MV-4-11 (cell line): ENCODE results near the gene FKBP5.
"Not testable (repeated sequence)": the region's sequence is repeated elsewhere in the genome, so short reads cannot be mapped to it uniquely, and the experiment has no call there.

Experiments
- DNase-seq: peaks from one replicate; lab custom pipeline; 2025; lab: John Stamatoyannopoulos, UW

Gene FKBP5

DNA sequence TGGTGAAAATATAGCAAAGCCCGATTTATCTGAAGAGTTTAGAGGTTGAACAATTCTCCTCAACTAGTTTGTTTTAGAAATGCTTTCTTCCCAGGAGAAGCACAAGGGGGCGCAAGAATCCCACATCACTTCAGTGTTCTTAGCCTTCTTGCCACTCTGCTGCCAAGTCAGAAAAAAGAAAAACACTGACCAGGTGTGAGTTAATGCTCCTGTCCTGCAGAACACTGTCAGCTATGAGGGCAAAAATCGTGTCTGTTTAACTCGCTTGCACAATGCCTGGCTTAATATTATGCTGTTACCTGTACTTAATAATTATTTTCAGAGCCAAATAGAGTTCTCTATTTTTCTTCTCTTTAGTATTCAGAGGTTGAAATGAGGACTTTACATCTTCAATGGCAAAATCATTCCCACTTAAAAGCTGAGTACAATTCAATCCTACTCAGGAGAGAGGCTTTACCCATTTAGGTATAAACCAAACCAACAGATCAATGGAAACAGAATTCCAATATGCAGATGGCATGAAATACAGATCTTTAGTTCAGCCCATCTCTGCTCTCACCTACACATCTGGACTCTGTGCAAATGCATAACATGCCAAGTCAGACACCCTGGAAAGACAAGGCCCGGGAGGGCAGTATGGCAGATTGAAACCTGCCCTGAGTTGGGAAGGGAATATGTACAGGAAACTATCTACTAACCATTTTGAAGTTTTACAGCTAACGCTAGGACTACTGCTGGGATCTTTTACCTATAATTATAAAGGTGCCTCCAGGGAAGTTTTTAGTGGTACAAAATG lies 104.6 kb downstream of the FKBP5 start:
- DNase-seq: peak; percentile 64

DNA sequence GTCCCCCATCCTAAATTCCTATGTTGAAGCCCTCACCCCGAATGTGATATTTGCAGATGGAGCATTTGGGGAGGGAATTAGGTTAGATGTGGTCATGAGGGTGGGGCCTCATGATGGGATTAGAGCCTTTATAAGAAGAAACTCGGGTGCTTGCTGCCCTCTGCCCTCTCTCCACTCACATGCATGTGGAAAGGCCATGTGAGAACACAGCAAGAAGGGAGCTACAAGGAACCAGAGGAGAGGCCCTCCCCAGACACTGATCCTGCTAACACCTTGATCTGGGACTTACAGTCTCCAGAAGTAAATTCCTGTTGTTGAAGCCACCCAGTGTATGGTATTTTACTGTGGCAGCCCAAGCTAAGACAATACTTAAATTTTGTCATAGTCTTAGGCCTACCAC lies 106.4 kb downstream of the FKBP5 start:
- no peak for DNase-seq

DNA sequence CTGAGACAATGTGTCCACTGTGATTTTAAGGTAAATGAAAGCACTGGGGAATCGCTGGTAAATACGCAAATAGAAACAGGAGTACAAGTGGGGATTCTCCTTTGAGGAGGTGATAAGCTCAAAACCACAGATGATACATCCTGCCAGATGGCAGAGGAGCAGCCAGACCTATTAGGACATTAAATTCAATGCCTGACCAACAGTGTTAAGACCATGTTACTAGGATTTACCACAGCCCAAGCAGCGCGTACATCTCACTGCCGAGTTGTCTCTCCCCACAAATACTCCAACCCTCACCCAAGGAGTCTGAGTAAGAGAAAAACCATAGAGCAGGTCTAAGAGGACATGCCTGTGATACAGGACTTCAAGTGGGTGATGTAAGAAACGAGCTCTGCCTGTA lies 107.1 kb downstream of the FKBP5 start:
- DNase-seq: no peak

DNA sequence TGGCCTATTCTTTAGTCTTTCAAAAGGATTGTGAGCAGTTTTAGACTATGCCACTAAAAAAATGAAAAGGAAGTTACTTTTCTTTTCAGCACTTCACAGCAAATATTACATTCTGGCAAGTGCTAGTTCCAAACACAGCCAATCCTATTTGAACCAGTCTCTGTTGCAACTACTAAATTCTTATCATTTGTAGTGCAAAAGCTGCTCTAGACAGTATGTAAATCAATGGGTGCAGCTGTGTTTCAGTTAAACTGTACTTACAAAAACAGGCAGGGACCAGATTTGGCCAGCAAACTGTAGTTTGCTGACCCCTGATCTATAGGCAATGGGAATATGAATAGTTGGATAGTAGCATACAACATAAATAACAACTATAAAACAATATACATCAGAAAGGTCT lies 107.9 kb downstream of the FKBP5 start:
- DNase-seq: no peak

DNA sequence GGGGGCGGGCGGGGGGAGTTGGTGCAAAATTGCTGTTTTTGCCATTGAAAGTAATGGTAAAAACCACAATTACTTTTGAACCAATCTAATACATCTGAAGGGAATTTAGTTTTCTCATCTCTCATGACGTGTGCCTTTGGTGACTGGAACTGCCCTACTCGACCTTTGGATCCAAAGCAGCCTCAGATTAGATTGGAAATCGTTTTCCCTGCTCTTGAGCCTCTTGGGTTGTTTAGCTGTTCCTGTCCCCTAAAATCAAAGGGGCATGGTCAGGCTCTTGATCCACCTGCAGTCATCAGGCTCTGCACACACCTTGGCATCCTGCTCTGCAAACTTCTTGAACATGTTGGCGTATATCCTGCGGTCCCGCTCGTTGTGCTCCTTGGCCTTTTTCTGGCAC lies 112.0 kb downstream of the FKBP5 start:
- DNase-seq: no peak

DNA sequence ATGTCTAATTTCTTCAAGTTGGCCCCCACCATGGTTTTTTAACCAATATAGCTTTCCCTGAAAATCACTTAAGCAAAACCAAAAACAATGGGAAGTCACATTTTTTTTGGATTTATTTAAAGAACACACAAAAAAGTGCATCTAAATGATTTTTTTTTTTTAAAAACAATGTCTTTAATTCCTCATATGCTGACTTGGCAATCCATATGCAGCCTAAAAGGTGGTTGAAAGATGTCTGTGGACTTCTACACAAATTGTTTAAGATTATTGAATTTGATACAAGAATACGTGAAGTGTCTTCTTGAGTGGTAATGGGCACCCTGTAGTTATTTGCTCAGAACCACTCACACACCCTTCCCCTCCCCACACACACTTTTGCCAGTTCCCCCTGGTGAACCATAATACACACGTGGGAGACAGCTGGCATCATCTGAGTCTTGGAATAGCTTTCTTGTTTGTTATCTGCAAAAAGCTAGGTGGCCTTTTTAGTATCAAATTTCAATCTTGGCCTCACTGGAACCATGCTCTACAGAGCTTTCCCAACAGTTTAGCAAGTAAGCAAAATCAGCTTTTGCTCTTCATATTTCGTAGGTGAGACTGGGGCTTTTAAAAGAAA lies 115.1 kb downstream of the FKBP5 start:
- no peak for DNase-seq

DNA sequence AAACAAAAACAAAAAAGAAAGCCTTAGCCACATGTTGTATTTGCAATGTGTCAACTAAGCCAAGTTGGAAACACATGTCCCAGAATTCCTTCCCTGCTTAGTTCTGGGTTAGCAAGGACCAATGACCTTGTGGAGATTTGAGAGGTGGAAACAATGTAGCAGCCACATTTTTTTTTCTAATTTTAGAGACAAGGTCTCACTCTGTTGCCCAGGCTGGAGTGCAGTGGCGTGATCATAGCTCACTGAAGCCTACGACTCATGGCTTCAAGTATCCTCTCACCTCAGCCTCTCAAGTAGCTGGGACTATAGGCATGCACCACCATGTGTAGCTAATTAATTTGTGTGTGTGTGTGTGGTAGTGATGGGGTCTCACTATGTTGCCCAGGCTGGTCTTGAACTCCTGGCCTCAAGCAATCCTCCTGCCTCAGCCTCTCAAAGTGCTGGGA lies 117.8 kb downstream of the FKBP5 start:
- DNase-seq: not testable (repeated sequence)

DNA sequence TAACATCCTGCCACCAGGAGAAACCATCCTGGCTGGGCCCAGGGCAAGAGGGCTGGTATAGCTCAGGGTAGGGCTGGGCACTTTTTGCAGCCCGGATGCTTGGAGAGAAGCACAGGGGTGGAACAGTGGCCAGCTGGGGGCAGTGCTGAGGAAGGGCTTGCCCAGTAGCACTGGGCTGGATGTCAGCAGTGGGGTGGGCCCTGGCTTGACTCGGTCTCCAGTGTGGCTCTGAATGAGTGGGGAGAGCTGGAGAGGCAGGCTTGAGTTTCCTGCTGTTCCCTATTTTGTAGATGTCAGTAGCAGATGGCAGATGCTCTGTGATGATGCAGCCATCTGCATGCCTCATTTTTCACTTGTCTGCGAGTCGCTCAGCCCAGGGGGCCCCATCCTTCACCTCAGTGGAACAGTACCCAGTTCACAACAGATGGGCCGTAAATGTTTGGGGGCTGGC lies 119.7 kb downstream of the FKBP5 start:
- no peak for DNase-seq

DNA sequence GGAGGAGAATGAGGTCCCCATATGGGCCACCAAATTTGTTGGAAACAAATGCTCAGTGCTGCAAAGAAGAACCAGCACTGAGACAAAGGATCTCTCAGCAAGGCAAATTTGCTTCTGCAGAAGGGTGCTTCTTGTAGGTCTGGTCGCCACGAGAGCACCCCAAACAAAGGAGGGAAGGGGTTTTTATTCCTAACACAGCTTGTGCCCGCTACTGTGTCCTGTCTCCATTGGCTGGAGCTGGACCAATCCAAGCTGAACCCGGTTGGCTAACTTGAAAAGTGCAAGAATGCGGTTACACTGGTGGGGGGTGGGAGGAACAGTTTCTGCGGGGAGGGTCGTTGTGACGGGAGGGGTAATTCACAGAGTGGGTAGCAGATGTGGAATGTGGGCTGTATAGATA lies 121.9 kb downstream of the FKBP5 start:
- DNase-seq: no peak

DNA sequence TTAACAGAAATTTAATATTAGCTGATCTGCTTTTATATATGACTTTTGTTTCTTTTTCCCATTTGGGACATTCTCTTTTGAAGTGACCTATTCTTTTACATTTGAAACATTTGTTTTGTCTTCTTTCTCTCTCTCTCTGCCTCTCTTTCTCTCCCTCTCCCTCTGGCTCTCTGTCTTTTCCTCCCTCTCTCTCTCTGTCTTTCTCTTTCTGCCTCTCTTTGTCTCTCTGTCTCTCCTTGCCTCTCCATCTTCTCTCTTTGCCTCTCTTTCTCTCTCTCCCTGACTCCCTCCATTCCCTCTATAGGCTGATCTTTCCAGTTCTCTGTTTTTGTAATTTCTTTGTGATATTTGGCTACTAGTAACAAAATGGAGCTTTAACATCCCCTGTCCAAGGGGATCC lies 124.0 kb downstream of the FKBP5 start:
- no peak for DNase-seq

DNA sequence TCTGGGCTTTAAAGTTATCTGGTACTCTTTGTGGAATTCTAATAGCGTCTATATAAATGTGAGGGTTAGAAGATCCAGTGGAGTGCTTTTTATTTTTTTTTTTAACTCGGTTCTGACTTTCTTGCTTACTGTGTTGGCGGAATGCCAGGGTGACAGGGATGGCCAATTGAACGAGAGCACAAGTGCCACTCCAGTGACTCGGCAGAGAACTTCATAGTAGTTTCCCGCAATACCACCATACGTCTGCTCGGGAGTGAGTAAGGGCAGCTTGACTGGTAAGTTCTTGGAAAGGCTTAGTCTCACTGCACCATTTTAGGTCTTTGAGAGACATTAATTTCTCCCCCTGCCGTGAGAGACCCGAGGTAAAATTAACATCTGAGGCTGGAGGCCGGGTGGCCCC lies 126.7 kb downstream of the FKBP5 start:
- no peak for DNase-seq

DNA sequence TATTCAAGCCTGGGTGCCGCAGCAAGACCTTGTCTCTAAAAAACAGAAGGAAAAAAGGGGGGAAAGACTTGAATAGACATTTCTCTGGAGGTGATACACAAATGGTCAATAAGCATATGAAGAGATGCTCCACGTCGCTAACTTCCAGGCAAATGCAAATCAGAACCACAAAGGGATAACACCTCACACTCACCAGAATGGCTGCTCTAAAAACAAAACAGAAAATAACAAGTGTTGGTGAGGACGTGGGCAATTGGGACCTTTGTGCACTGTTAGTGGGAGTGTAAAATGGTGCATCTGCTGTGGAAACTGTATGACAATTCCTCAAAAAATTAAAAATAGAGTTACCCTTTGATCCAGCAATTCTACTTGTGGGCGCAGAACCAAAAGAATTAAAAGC lies 127.6 kb downstream of the FKBP5 start:
- DNase-seq: no peak

DNA sequence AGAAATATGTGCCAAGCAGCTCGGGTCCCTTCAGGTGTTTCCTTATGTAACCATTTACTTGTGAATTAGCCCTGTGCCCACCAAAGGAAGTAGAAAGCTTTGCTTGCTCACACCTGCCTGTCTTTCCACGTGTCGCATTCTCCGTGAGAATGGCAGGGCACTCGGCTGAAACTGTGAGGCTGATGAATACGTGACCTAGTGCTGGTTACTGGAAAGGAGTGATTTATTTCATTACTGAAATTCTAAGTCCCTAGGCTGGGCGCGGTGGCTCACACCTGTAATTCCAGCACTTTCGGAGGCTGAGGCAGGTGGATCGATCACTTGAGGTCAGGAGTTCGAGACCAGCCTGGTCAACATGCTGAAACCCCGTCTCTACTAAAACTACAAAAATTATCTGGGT lies 130.1 kb downstream of the FKBP5 start:
- DNase-seq: no peak

DNA sequence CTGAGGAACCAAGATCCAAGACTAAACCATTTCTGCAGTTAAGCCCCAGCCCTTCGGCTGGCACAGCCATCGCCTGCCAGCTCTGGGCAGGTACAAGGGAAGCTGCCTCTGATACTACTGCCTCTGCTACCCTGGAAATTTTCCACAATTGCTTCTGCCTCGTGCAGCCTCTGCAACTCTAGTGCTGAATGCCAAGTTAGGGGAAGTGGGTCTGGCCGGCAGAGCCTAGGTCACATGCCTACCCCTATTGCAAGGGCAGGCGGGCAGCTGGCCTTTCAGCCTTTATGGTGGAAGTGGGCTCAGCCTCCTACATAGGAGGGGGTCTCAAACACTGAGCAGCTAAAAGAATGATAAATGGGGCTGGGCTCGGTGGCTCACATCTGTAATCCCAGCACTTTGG lies 131.5 kb downstream of the FKBP5 start:
- peak; percentile 21 for DNase-seq

DNA sequence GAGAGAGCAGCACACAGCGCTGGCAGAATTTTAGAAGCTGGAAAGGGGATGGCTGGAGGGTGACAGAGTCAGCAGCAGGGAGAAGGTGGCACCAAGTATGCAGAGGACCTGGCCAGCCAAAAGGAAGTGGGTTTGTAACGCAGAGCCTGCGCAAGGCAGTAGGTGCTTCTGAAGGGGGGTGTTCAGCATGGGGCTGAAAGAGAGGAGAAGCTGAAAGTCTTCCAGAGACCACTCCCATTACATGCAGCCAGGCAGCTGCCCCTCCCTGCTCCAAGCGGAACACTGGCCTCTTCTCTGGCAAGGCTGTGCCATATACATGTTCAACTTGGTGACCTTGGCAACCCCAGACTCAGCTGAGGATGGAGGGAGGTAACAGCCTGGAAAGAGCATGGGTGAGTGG lies 133.9 kb downstream of the FKBP5 start:
- no peak for DNase-seq

DNA sequence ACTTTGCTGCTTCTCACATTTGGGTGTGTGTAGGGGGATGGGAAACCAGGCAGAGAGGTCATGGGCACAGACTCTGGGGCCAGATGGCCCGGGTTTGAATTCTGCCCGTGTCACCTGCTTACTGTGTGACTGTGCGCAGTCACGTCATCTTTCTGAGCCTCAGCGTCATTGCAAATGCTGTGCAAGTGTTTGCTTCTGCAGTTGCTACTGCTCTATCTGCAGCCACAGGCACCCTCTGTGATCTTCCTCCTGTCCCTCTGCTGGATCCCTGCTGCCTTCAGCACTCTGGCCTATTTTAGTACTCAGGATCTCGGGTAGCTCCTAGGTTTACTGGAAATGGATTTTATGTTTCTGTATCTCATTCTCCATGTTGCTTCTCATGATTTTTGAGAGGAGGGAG lies 135.4 kb downstream of the FKBP5 start:
- no peak for DNase-seq

DNA sequence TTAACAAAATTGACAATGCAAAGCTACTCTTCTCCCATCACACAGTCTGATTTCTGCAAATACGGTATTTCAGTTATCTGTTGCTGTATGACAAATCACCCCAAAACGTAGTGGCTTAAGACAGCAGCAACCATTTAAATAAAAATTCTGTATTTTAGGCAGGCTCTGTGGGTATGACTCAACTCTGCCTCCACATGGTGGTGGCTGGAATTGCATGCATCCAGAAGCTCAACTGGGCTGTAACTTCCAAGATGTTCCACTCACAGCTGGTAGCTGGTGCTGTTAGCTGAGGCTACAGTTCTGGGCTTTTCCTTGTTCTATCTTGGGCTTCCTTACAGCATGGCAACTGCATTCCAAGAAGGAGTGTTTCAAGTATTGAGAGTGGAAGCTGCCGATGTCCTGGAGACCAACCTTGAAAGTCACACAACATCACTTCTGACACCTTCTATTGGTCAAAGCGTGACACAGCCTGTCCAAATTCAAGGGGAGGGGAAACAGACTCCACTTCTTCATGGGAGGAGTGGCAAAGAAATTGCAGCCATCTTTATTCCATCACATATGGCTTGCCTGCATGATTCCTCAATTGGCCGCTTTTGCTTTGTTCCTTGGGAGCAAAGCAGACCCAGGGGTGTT lies 136.3 kb downstream of the FKBP5 start:
- peak; percentile 51 for DNase-seq

DNA sequence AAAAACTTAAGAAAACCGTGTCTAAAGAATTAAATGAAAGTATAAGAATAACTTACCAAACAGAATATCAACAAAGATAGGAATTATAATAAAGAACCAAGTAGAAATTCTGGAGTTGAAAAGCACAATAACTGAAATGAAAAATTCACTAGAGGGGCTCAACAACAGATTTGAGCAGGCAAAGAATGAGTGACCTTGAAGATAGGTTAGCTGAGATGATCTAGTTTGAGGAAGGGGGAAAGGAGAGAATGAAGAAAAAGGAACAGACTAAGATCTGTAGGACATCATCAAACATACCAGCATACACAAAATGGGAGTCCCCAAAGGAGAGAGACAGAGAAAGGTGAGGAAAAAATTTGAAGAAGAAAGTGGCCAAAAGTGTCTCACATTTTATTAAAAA lies 138.3 kb downstream of the FKBP5 start:
- DNase-seq: no peak

DNA sequence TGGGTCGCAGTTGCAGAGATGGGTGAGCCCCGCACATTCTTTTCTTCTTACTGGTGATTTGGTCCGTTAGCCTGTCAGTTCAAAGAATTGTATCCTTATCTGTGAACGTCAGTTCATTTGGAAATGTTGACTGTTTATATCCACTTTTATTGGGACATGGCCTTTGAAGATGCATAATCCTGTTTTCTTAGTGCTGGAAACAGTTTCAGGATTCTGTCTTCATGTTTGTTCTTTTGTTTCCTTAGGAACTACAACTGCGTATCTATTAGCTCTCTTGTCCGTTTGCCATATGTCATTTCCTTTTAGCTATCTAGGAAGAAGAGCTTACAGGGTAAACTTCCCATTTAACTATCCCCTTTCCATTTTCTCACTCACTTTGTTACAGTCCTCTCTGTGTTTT lies 141.0 kb downstream of the FKBP5 start:
- DNase-seq: no peak

DNA sequence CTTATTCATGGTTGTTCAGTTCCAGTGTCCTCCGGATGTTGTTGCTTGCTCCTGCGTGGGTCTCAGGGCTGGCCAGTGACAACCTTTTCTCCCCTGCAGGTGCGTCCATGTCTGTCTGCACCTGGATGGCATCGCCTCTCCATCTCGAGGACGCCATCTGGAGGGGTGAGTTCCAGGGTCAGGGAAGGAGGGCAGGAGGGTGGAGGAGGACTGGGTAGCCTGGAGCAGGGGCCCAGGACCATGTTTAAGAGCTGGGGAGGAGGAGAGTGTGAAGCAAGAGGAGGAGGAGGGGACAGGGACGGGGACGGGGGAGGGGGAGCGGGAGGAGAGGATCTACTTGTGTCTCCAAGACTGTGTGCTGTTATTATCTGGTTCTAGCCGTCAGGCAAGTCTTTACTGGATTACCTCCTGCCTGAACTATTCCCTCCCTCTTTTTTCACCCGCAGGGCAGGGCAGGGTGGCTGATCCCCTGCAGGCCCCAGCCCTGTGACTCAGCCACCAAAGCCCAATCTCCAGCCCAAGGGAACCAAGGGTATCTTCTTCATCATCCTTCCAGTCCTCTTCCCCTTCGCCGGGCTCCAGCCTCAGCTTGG lies 143.8 kb downstream of the FKBP5 start:
- DNase-seq: no peak

DNA sequence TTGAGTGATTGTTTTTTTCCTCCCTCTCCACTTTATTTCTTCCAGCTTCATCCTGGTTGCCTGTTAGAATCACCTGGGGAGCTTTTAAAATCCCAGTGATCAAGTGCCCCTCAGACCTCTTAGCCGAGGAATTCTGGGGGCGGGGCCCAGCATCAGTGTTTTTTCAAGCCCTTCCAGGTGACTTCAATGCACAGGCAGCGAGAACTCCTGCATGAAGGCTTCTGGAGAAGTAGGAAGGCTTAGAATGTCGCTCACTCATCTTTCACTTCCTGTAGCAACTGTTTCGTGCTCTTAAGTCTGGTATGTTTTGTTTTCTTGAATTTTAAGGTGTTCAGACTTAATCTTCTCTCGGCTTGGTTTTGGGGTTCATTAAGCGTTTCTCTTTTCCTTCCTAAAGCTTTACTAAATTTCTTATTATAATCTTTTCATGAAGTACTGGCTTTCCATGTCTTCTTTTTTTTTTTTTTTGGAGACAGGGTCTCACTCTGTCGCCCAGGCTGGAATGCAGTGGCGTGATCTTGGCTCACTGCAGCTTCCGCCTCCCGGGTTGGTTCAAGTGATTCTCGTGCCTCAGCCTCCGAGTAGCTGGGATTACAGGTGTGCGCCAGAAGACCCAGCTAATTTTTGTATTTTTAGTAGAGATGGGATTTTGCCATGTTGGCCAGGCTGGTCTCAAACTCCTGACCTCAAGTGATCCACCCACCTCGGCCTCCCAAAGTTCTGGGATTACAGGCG lies 145.1 kb downstream of the FKBP5 start:
- DNase-seq: peak; percentile 44

DNA sequence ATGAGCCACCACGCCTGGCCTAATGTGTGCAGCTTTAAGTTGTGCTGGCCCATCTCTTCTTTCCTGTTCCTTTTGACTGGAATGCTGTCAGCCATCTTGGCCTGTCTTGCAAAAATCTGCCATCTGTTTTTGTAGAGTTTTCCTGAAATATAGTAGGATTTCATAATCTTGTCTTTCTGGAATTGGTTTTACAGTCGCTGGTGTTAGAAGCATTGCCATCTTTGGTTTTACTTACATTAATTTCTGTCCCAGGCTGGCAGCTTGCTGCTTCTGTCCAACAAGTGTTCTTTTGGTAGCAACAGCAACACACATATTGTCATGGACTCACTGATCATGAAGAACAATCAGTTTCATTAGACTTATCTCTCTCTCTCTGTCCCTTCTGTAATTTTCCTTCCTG lies 146.9 kb downstream of the FKBP5 start:
- no peak for DNase-seq
